H9 (cell line): Measurements from ENCODE around the gene VPS51. TPM values are rescaled to one million over a fixed set of nuclear protein-coding genes. Genes with fewer than 3 reads are reported as not detected.

Source experiments
- DNase-seq: peaks from one replicate; pipeline ENCODE4 v3.0.0-alpha.2; 2017
- H2AFZ ChIP-seq: one replicate; pipeline ENCODE4 v1.6.1; 2013; ENCODE audit warnings: mild to moderate bottlenecking, low read length, control low read depth, moderate library complexity
- H2AK5ac ChIP-seq: 2 replicates; pipeline ENCODE4 v1.6.1; 2013; ENCODE audit warnings: low read length, control low read depth, mixed read lengths; ENCODE audit not compliant: insufficient read length
- H2BK120ac ChIP-seq: one replicate; pipeline ENCODE4 v1.6.1; 2013; ENCODE audit warnings: low read depth, mild to moderate bottlenecking, low read length, control low read depth, inconsistent platforms; ENCODE audit not compliant: poor library complexity, severe bottlenecking
- H2BK12ac ChIP-seq: 2 replicates; pipeline ENCODE4 v1.6.1; 2013; ENCODE audit warnings: low read length, control low read depth, mixed read lengths, low read depth; ENCODE audit not compliant: insufficient read length
- H2BK15ac ChIP-seq: 2 replicates; pipeline ENCODE4 v1.6.1; 2013; ENCODE audit warnings: low read depth, low read length, control low read depth
- H2BK20ac ChIP-seq: one replicate; pipeline ENCODE4 v1.6.1; 2013; ENCODE audit warnings: low read depth, mild to moderate bottlenecking, low read length, control low read depth, inconsistent platforms; ENCODE audit not compliant: poor library complexity, severe bottlenecking
- H2BK5ac ChIP-seq: 2 replicates; pipeline ENCODE4 v1.6.1; 2013; ENCODE audit warnings: low read length, control low read depth, mixed read lengths; ENCODE audit not compliant: insufficient read length
- H3K14ac ChIP-seq: 2 replicates; pipeline ENCODE4 v1.6.1; 2013; ENCODE audit warnings: low read length, control low read depth; ENCODE audit not compliant: insufficient read depth
- H3K18ac ChIP-seq: 2 replicates; pipeline ENCODE4 v1.6.1; 2013; ENCODE audit warnings: low read depth, mild to moderate bottlenecking, mixed read lengths, low read length, control low read depth; ENCODE audit not compliant: insufficient read length
- H3K23ac ChIP-seq: 2 replicates; pipeline ENCODE4 v1.6.1; 2013; ENCODE audit warnings: low read length, control low read depth, mixed read lengths, low read depth; ENCODE audit not compliant: insufficient read length
- H3K23me2 ChIP-seq: 2 replicates; pipeline ENCODE4 v1.6.1; 2013; ENCODE audit warnings: low read depth, mild to moderate bottlenecking, mixed read lengths, low read length, control low read depth; ENCODE audit not compliant: insufficient read length, poor library complexity, severe bottlenecking
- H3K27ac ChIP-seq: 2 replicates; pipeline ENCODE4 v1.5.1; 2013; ENCODE audit warnings: low read length, control low read depth, mixed read lengths, low read depth; ENCODE audit not compliant: insufficient read length
- H3K27me3 ChIP-seq: 2 replicates; pipeline ENCODE4 v1.6.1; 2013; ENCODE audit warnings: low read length, control low read depth, inconsistent platforms; ENCODE audit not compliant: insufficient read depth
- H3K4ac ChIP-seq: 2 replicates; pipeline ENCODE4 v1.6.1; 2013; ENCODE audit warnings: low read depth, mild to moderate bottlenecking, control low read depth, inconsistent platforms, low read length, moderate library complexity
- H3K4me1 ChIP-seq: 2 replicates; pipeline ENCODE4 v1.6.1; 2013; ENCODE audit warnings: low read length, control low read depth, inconsistent platforms; ENCODE audit not compliant: insufficient read depth
- H3K4me2 ChIP-seq: 2 replicates; pipeline ENCODE4 v1.6.1; 2013; ENCODE audit warnings: low read length, control low read depth, mixed read lengths; ENCODE audit not compliant: insufficient read length, insufficient read depth
- H3K56ac ChIP-seq: 2 replicates; pipeline ENCODE4 v1.6.1; 2013; ENCODE audit warnings: low read depth, mild to moderate bottlenecking, mixed read lengths, low read length, control low read depth; ENCODE audit not compliant: insufficient read length
- H3K79me1 ChIP-seq: 2 replicates; pipeline ENCODE4 v1.6.1; 2013; ENCODE audit warnings: low read depth, mild to moderate bottlenecking, moderate library complexity, low read length, control low read depth, inconsistent platforms; ENCODE audit not compliant: insufficient read depth, poor library complexity, severe bottlenecking
- H3K79me2 ChIP-seq: 2 replicates; pipeline ENCODE4 v1.6.1; 2013; ENCODE audit warnings: low read length, control low read depth, inconsistent platforms; ENCODE audit not compliant: insufficient read depth
- H3K9ac ChIP-seq: 2 replicates; pipeline ENCODE4 v1.6.1; 2013; ENCODE audit warnings: low read length, control low read depth, mixed read lengths; ENCODE audit not compliant: insufficient read length; ENCODE audit errors: extremely low read depth
- H3K9me3 ChIP-seq: one replicate; pipeline ENCODE4 v1.6.1; 2013; ENCODE audit warnings: low read depth, low read length, inconsistent platforms; ENCODE audit not compliant: control insufficient read depth
- H3T11ph ChIP-seq: one replicate; pipeline ENCODE4 v1.6.1; 2013; ENCODE audit warnings: mild to moderate bottlenecking, low read length, control low read depth, inconsistent platforms
- H4K20me1 ChIP-seq: one replicate; pipeline ENCODE4 v1.6.1; 2013; ENCODE audit not compliant: control insufficient read depth, insufficient read length, insufficient read depth
- H4K5ac ChIP-seq: 2 replicates; pipeline ENCODE4 v1.6.1; 2013; ENCODE audit warnings: low read depth, mild to moderate bottlenecking, mixed read lengths, low read length, control low read depth; ENCODE audit not compliant: insufficient read length
- H4K8ac ChIP-seq: replicated peaks from 2 replicates; pipeline ENCODE4 v1.6.1; 2013; ENCODE audit warnings: low read length, control low read depth, mixed read lengths, low read depth; ENCODE audit not compliant: insufficient read length
- H4K91ac ChIP-seq: 2 replicates; pipeline ENCODE4 v1.6.1; 2013; ENCODE audit warnings: low read depth, mild to moderate bottlenecking, moderate library complexity, mixed read lengths, low read length, control low read depth; ENCODE audit not compliant: insufficient read length
- H3K27ac Mint-ChIP-seq, 3 experiments: 2 replicates in 2 of 3; 3 replicates in 1 of 3; pipeline ENCODE4 v1.8.0; 2020 to 2021; ENCODE audit warnings: mixed read lengths in 3 of 3, mild to moderate bottlenecking in 1 of 3, moderate library complexity in 1 of 3
- H3K27me3 Mint-ChIP-seq: 2 replicates; pipeline ENCODE4 v1.8.0; 2021; ENCODE audit warnings: low read depth, mild to moderate bottlenecking, moderate library complexity, mixed read lengths
- H3K36me3 Mint-ChIP-seq, 3 experiments: 2 replicates in 2 of 3; 3 replicates in 1 of 3; pipeline ENCODE4 v1.8.0; 2020 to 2021; ENCODE audit warnings: low read depth in 3 of 3, mixed read lengths in 3 of 3; ENCODE audit not compliant: insufficient read depth in 1 of 3
- H3K4me1 Mint-ChIP-seq, 2 experiments: 2 replicates each; pipeline ENCODE4 v1.8.0; 2020; ENCODE audit warnings: mixed read lengths in 2 of 2
- H3K4me3 Mint-ChIP-seq, 2 experiments: 2 replicates in 1 of 2; 3 replicates in 1 of 2; pipeline ENCODE4 v1.8.0; 2020 to 2021; ENCODE audit warnings: mild to moderate bottlenecking in 2 of 2, mixed read lengths in 2 of 2, moderate library complexity in 1 of 2
- H3K9me3 Mint-ChIP-seq, 2 experiments: 2 replicates in 1 of 2; 3 replicates in 1 of 2; pipeline ENCODE4 v1.8.0; 2020; ENCODE audit warnings: mild to moderate bottlenecking in 2 of 2, mixed read lengths in 2 of 2, moderate library complexity in 1 of 2
- CTCF ChIP-seq: fragments of 200-600 bp; sonication (generic); conservative IDR thresholded peaks from 3 replicates; pipeline ENCODE4 v1.8.0; 2021; ENCODE audit warnings: antibody characterized with exemption, mild to moderate bottlenecking
- WGBS: extraction: QIAGEN DNeasy Blood & Tissue Kit; methylation state at CpG from one replicate; pipeline ENCODE4 v1.1.7; 2013; ENCODE audit warnings: missing lambda C conversion rate, low lambda C conversion rate, mixed read lengths; ENCODE audit not compliant: insufficient read length; ENCODE audit errors: extremely low coverage; 5-methylcytosine and 5-hydroxymethylcytosine counted together
- total RNA-seq: library from RNA; stranded (reverse); gene quantifications from 2 replicates; pipeline ENCODE4 v1.2.1, GENCODE V29; 2021

Gene VPS51
- total RNA-seq, 1 experiment from 2014 or later: 94.7 TPM

GRCh38 chr11:65065851-65066250 lies 30.2 kb upstream of the VPS51 start:
- Histone ChIP-seq H3K9me3 (no peaks in the 10 kb centered on the region), H2AK5ac (no peak overlapping the region), H3K4ac (no peak overlapping the region), H3K27me3 (no peaks in the 10 kb centered on the region), H3K23ac (no peak overlapping the region), H3K14ac (0 out of 2 replicates have a peak overlapping the region, but pooled peaks have one; percentile 72), H2BK15ac (no peak overlapping the region), H4K8ac (no peak overlapping the region), H3K27ac (no peak overlapping the region), H2BK120ac (no peak overlapping the region), H3K4me2 (no peak overlapping the region), H3K56ac (no peak overlapping the region), H3K79me1 (no peaks in the 10 kb centered on the region), H4K5ac (no peak overlapping the region), H3K4me1 (peaks cover 6% of the 10 kb centered on the region; the same call in 1 of the 2 replicates), H2AFZ (no peak overlapping the region), H4K91ac (peak overlapping the region; percentile 86), H4K20me1 (no peaks in the 10 kb centered on the region), H3T11ph (no peak overlapping the region), H2BK20ac (no peak overlapping the region), H3K18ac (peak overlapping the region; percentile 69), H2BK5ac (no peak overlapping the region), H3K79me2 (no peaks in the 10 kb centered on the region), H3K23me2 (no peaks in the 10 kb centered on the region), H2BK12ac (peak overlapping the region; percentile 1), H3K9ac (no peak overlapping the region)
- no peaks in the 10 kb centered on the region for H3K9me3 Mint-ChIP-seq
- H3K4me3 Mint-ChIP-seq: peak overlapping the region in 1 of 2 experiments; percentile 68; a peak in 3 of 5 replicates
- no CpG with 5 or more reads among the region's 7 CpGs for WGBS
- peaks cover 25 to 34% of the 10 kb centered on the region in 2 experiments for H3K4me1 Mint-ChIP-seq
- peaks cover 2% of the 10 kb centered on the region for H3K27me3 Mint-ChIP-seq
- peak overlapping the region in 2 of 3 experiments; percentile 77 to 98; a peak in 5 of 7 replicates for H3K27ac Mint-ChIP-seq
- TF ChIP-seq CTCF: no peak
- DNase-seq: no peak
- no peaks in the 10 kb centered on the region for H3K36me3 Mint-ChIP-seq
